ENCODE data around the gene NRGN. TPM values are rescaled to one million over a fixed set of nuclear protein-coding genes. Genes with fewer than 3 reads are reported as not detected.

The NRGN gene
- polyA plus RNA-seq, 1 donor from 2014 or later: 0.69 TPM

- H3K27me3 ChIP-seq (ENCODE audit: insufficient read depth, low read depth, low read length): peaks cover 100% of the 10 kb centered on the region
- H3K79me2 ChIP-seq (replicated peaks; ENCODE audit: insufficient read depth, low read length): no peaks in the 10 kb centered on the region
- no peak overlapping the region for H3K9ac ChIP-seq (ENCODE audit: low read length)
- no peaks in the 10 kb centered on the region for H3K9me3 ChIP-seq (ENCODE audit: low read length)
- no peaks in the 10 kb centered on the region for H4K20me1 ChIP-seq (ENCODE audit: insufficient read depth)
- no peak overlapping the region for H3K4me2 ChIP-seq (ENCODE audit: low read length)
- H3K27ac ChIP-seq (ENCODE audit: low read length): no peak overlapping the region
- no peaks in the 10 kb centered on the region for H3K9me2 ChIP-seq (ENCODE audit: insufficient read depth, low read length)
- peak overlapping the region; percentile 61 for H3K4me3 ChIP-seq (ENCODE audit: low read length)
- no peak for TF ChIP-seq EP300 (conservative IDR thresholded peaks at IDR 0.05; ENCODE audit: poor library complexity, severe bottlenecking)
- TF ChIP-seq CTCF (IDR thresholded peaks at IDR 0.05; ENCODE audit: poor library complexity, severe bottlenecking): peak; percentile 65
- no peak for TF ChIP-seq POLR2AphosphoS5 (IDR thresholded peaks at IDR 0.05)
- no peak for TF ChIP-seq EZH2 (IDR thresholded peaks at IDR 0.05; ENCODE audit: borderline replicate concordance, insufficient read depth, low read length, poor library complexity, severe bottlenecking)
- TF ChIP-seq TAF1 (IDR thresholded peaks at IDR 0.05; ENCODE audit: low read depth): no peak
- no peak for TF ChIP-seq SMC3 (conservative IDR thresholded peaks at IDR 0.05; ENCODE audit: poor library complexity)
- H3K36me3 ChIP-seq (ENCODE audit: insufficient read depth, low read length): no peaks in the 10 kb centered on the region
- no peak overlapping the region for H2AFZ ChIP-seq (ENCODE audit: low read depth, low read length)
- H3F3A ChIP-seq (ENCODE audit: insufficient read depth, low read length, poor library complexity, severe bottlenecking): no peaks in the 10 kb centered on the region
Observed at GRCh38 chr11:124746621-124747243, 7.0 kb downstream of the NRGN start.

- H3K36me3 ChIP-seq (ENCODE audit: insufficient read depth, low read length): no peaks in the 10 kb centered on the region
- H3K9ac ChIP-seq (ENCODE audit: low read length): no peak overlapping the region
- no peaks in the 10 kb centered on the region for H3K9me3 ChIP-seq (ENCODE audit: low read length)
- H3F3A ChIP-seq (ENCODE audit: insufficient read depth, low read length, poor library complexity, severe bottlenecking): no peaks in the 10 kb centered on the region
- no peak overlapping the region for H2AFZ ChIP-seq (ENCODE audit: low read depth, low read length)
- peaks cover 100% of the 10 kb centered on the region for H3K27me3 ChIP-seq (ENCODE audit: insufficient read depth, low read depth, low read length)
- no peaks in the 10 kb centered on the region for H3K79me2 ChIP-seq (replicated peaks; ENCODE audit: insufficient read depth, low read length)
- no peaks in the 10 kb centered on the region for H3K9me2 ChIP-seq (ENCODE audit: insufficient read depth, low read length)
- H4K20me1 ChIP-seq (ENCODE audit: insufficient read depth): no peaks in the 10 kb centered on the region
- no peak overlapping the region for H3K4me3 ChIP-seq (ENCODE audit: low read length)
- H3K27ac ChIP-seq (ENCODE audit: low read length): no peak overlapping the region
- no peak for TF ChIP-seq MXI1 (conservative IDR thresholded peaks at IDR 0.05; ENCODE audit: poor library complexity, severe bottlenecking)
- no peak for TF ChIP-seq TAF1 (IDR thresholded peaks at IDR 0.05; ENCODE audit: low read depth)
- TF ChIP-seq CTCF (IDR thresholded peaks at IDR 0.05; ENCODE audit: poor library complexity, severe bottlenecking): no peak
- TF ChIP-seq EP300 (conservative IDR thresholded peaks at IDR 0.05; ENCODE audit: poor library complexity, severe bottlenecking): no peak
- no peak for TF ChIP-seq REST (IDR thresholded peaks at IDR 0.05; ENCODE audit: borderline replicate concordance)
- TF ChIP-seq RAD21 (conservative IDR thresholded peaks at IDR 0.05): no peak
- no peak for TF ChIP-seq SMC3 (conservative IDR thresholded peaks at IDR 0.05; ENCODE audit: poor library complexity)
- TF ChIP-seq EZH2 (IDR thresholded peaks at IDR 0.05; ENCODE audit: borderline replicate concordance, insufficient read depth, low read length, poor library complexity, severe bottlenecking): no peak
- no peak for TF ChIP-seq POLR2AphosphoS5 (IDR thresholded peaks at IDR 0.05)
- no peak overlapping the region for H3K4me2 ChIP-seq (ENCODE audit: low read length)
Observed at GRCh38 chr11:124747406-124748099, 7.8 kb downstream of the NRGN start.
